ENCODE measurements around the gene RAB28.

DNA sequence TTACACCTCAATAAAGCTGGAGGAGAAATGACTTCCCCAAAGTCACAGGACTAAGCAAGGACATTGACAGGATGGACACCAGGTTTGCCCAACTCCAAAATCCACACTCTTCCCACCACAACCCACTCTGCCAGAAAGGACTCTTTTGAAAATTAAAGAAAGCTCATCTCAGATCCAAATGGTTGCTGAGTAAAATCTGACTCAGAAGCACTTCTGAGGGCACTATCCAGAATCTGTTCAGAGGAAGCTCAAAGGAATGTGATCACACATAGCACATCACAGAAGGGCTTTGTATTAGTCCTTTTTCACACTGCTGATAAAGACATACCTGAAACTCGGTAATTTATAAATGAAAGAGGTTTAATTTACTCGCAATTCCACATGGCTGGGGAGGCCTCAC is 155.5 kb downstream of the RAB28 start:
- TF ChIP-seq CTCF (IDR thresholded peaks at IDR 0.05) (no peak), EP300 (IDR thresholded peaks at IDR 0.05) (no peak), POLR2A (IDR thresholded peaks at IDR 0.05) (no peak), POLR2AphosphoS5 (IDR thresholded peaks at IDR 0.05) (no peak)
